Jurkat, Clone E6-1 (cell line): ENCODE data around the gene C16orf74.

ENCODE experiments used
- DNase-seq: peaks from one replicate; pipeline ENCODE4 v3.0.0-alpha.2; 2011; ENCODE audit warnings: low read depth, low spot score
- H3K4me3 ChIP-seq: 2 replicates; pipeline ENCODE4 v1.5.1; 2011; ENCODE audit warnings: mild to moderate bottlenecking, low read length, control low read depth, moderate library complexity

Gene C16orf74

GRCh38 chr16:85778873-85779272, 28.0 kb upstream of the C16orf74 start:
- H3K4me3 ChIP-seq: no peak overlapping the region
- no peak for DNase-seq

GRCh38 chr16:85777583-85778310, 26.9 kb upstream of the C16orf74 start:
- no peak overlapping the region for H3K4me3 ChIP-seq
- no peak for DNase-seq

GRCh38 chr16:85774811-85775210, 23.9 kb upstream of the C16orf74 start:
- DNase-seq: no peak
- H3K4me3 ChIP-seq: no peak overlapping the region

GRCh38 chr16:85774136-85774535, 23.2 kb upstream of the C16orf74 start:
- DNase-seq: no peak
- H3K4me3 ChIP-seq: no peak overlapping the region

GRCh38 chr16:85773044-85773443, 22.1 kb upstream of the C16orf74 start:
- no peak overlapping the region for H3K4me3 ChIP-seq
- no peak for DNase-seq

GRCh38 chr16:85770741-85771140, 19.8 kb upstream of the C16orf74 start:
- H3K4me3 ChIP-seq: no peak overlapping the region
- no peak for DNase-seq

- H3K4me3 ChIP-seq: no peak overlapping the region
- no peak for DNase-seq
Observed at GRCh38 chr16:85768199-85768598, 17.3 kb upstream of the C16orf74 start.

GRCh38 chr16:85767531-85767930, 16.6 kb upstream of the C16orf74 start:
- no peak for DNase-seq
- H3K4me3 ChIP-seq: no peak overlapping the region

GRCh38 chr16:85765767-85766166, 14.9 kb upstream of the C16orf74 start:
- DNase-seq: no peak
- H3K4me3 ChIP-seq: no peak overlapping the region

GRCh38 chr16:85765211-85765610, 14.3 kb upstream of the C16orf74 start:
- no peak overlapping the region for H3K4me3 ChIP-seq
- no peak for DNase-seq

GRCh38 chr16:85763616-85764015, 12.7 kb upstream of the C16orf74 start:
- no peak overlapping the region for H3K4me3 ChIP-seq
- DNase-seq: no peak

GRCh38 chr16:85762970-85763369, 12.1 kb upstream of the C16orf74 start:
- H3K4me3 ChIP-seq: no peak overlapping the region
- no peak for DNase-seq

- no peak for DNase-seq
Observed at GRCh38 chr16:85761861-85762260, 11.0 kb upstream of the C16orf74 start.

GRCh38 chr16:85759631-85760419, 8.9 kb upstream of the C16orf74 start:
- H3K4me3 ChIP-seq: no peak overlapping the region
- no peak for DNase-seq

More at GRCh38 chr16:85761861-85762260, 11.0 kb upstream of the C16orf74 start:
- no peak overlapping the region for H3K4me3 ChIP-seq

- no peak for DNase-seq
- H3K4me3 ChIP-seq: no peak overlapping the region
Observed at GRCh38 chr16:85759136-85759535, 8.2 kb upstream of the C16orf74 start.

- DNase-seq: no peak
Observed at GRCh38 chr16:85757341-85757822, 6.5 kb upstream of the C16orf74 start.

GRCh38 chr16:85755929-85756768, 5.3 kb upstream of the C16orf74 start:
- H3K4me3 ChIP-seq: no peak overlapping the region
- DNase-seq: no peak

More at GRCh38 chr16:85757341-85757822, 6.5 kb upstream of the C16orf74 start:
- no peak overlapping the region for H3K4me3 ChIP-seq

- H3K4me3 ChIP-seq: no peak overlapping the region
- no peak for DNase-seq
Observed at GRCh38 chr16:85754413-85754812, 3.5 kb upstream of the C16orf74 start.

GRCh38 chr16:85753976-85754375, 3.1 kb upstream of the C16orf74 start:
- no peak for DNase-seq
- no peak overlapping the region for H3K4me3 ChIP-seq
